Measurements from ENCODE around the gene PLEKHO1.
"Not testable (repeated sequence)": the region's sequence is repeated elsewhere in the genome, so short reads cannot be mapped to it uniquely, and the experiment has no call there.

Gene PLEKHO1

DNA sequence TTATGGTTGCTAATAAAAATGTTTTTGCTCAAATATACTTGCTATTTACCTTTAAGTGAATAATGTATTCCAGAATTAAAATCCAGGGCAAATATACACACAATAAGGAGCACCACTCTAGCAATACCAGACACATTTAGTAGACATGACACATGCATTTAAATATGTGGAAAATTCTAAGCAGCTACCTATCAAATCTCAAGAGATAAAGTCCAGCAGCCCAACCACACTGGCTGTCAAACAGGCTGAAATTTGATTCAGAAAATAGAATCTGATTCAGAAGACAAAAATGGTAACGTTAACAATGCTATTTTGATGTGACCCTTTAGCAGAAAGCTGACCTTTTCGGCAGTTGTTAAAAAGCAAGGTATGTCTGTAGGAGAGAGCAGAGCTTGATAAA is 42.3 kb downstream of the PLEKHO1 start:
- Mint-ChIP-seq H3K4me1 (peaks cover 14% of the 10 kb centered on the region), H3K36me3 (ENCODE audit: low read depth) (no peaks in the 10 kb centered on the region), H3K4me3 (no peak overlapping the region), H3K9me3 (no peaks in the 10 kb centered on the region), H3K27me3 (ENCODE audit: low read depth) (peaks cover 6% of the 10 kb centered on the region), H3K27ac (peak overlapping the region; percentile 22 to 48 (median 27))
- TF ChIP-seq, protein P1, sequence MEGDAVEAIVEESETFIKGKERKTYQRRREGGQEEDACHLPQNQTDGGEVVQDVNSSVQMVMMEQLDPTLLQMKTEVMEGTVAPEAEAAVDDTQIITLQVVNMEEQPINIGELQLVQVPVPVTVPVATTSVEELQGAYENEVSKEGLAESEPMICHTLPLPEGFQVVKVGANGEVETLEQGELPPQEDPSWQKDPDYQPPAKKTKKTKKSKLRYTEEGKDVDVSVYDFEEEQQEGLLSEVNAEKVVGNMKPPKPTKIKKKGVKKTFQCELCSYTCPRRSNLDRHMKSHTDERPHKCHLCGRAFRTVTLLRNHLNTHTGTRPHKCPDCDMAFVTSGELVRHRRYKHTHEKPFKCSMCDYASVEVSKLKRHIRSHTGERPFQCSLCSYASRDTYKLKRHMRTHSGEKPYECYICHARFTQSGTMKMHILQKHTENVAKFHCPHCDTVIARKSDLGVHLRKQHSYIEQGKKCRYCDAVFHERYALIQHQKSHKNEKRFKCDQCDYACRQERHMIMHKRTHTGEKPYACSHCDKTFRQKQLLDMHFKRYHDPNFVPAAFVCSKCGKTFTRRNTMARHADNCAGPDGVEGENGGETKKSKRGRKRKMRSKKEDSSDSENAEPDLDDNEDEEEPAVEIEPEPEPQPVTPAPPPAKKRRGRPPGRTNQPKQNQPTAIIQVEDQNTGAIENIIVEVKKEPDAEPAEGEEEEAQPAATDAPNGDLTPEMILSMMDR (IDR thresholded peaks at IDR 0.05; ENCODE audit: unreplicated experiment in 3 of 3) = no peak

DNA sequence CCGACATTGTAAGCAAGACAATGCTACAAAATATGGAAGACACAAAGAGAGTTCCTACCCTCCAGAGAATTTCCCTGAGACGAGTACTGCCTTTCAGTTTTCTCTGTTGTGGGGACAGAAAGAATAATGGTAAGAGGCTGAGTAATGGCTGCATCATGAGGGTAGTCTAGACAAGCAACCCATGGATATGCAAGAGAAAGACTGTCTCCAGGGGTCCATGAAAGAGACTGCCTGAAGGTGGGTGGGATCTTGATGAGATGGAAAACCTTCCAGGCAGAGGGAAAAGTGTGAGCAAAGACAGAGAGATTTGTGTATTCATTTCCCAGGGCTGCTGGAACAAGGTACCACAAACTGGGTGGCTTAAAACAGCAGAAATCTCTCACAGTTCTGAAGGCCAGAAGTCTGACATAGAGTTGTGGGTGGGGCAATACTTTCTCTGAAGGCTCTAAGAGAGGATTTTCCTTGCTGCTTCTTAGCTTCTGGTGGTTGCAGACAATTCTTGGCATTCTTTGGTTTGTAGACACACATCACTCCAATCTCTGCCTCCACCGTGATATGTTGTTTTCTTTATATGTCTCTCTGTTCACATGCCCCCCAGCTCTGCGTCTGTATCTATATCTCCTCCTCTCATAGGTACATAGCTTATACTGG is 44.8 kb downstream of the PLEKHO1 start:
- Mint-ChIP-seq H3K36me3 (ENCODE audit: low read depth) (no peaks in the 10 kb centered on the region), H3K9me3 (no peaks in the 10 kb centered on the region), H3K27ac (no peak overlapping the region), H3K4me3 (no peak overlapping the region), H3K4me1 (peaks cover 5% of the 10 kb centered on the region), H3K27me3 (ENCODE audit: low read depth) (no peaks in the 10 kb centered on the region)
- TF ChIP-seq, protein P1 (IDR thresholded peaks at IDR 0.05; ENCODE audit: unreplicated experiment in 3 of 3) = no peak

DNA sequence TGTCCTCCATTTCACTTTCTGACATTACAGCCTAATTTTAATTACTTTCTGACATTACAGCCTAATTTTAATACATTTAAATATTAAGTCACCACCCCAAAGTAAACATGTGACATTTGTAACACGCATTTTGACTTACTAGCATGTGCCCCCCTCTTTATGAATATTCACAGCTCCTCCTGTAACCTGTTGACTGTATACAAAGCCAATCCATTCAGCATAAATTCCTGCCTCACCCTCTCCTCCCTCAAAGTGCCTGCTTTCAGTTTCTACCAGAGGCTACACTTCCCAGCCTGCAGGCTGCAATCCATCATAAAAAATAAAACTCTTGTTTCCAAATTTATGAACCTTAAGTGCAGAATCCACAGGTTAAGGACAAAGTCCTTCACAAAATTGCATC is 46.7 kb downstream of the PLEKHO1 start:
- no peaks in the 10 kb centered on the region for H3K36me3 Mint-ChIP-seq (ENCODE audit: low read depth)
- TF ChIP-seq, protein P1 (IDR thresholded peaks at IDR 0.05; ENCODE audit: unreplicated experiment in 3 of 3) = no peak
- no peak overlapping the region for H3K4me3 Mint-ChIP-seq
- H3K27me3 Mint-ChIP-seq (ENCODE audit: low read depth) = no peaks in the 10 kb centered on the region
- H3K27ac Mint-ChIP-seq = no peak overlapping the region
- peaks cover 5% of the 10 kb centered on the region for H3K4me1 Mint-ChIP-seq
- no peaks in the 10 kb centered on the region for H3K9me3 Mint-ChIP-seq

DNA sequence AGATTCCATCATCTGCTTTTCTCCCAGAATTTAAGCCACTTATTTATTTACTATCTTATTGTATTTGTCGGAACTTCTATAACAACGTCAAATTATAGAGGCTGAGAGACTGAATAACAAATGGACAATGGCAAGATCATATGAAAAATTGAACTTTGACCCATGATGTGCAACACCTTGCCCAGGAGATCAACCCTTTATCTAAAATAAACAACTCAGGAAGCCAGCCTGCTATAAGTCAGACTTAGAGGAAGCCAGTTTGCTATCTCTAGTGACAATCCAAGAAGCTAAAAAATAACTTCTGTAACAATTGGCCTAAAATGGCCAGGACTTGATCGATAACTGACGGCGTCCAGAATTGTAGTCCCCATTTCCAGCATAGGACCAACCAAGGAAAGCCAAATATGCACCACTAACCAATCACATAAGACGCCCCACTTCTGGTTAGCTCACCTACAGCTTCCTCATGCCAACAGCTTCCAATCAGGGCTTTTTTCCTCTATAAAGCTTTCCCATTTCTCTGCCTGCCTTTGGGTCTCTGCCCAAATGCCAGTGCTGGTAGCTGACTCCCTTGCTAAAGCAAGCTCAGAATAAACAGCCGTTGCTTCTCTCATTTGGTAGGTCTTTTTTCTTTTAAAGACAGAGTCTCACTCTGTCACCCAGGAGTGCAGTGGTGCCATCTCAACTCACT is 57.7 kb downstream of the PLEKHO1 start:
- H3K4me1 Mint-ChIP-seq = no peaks in the 10 kb centered on the region
- H3K36me3 Mint-ChIP-seq (ENCODE audit: low read depth) = no peaks in the 10 kb centered on the region
- H3K9me3 Mint-ChIP-seq = no peaks in the 10 kb centered on the region
- no peak overlapping the region for H3K27ac Mint-ChIP-seq
- TF ChIP-seq, protein P1 (IDR thresholded peaks at IDR 0.05; ENCODE audit: unreplicated experiment in 3 of 3) = no peak
- no peak overlapping the region for H3K4me3 Mint-ChIP-seq
- no peaks in the 10 kb centered on the region for H3K27me3 Mint-ChIP-seq (ENCODE audit: low read depth)

DNA sequence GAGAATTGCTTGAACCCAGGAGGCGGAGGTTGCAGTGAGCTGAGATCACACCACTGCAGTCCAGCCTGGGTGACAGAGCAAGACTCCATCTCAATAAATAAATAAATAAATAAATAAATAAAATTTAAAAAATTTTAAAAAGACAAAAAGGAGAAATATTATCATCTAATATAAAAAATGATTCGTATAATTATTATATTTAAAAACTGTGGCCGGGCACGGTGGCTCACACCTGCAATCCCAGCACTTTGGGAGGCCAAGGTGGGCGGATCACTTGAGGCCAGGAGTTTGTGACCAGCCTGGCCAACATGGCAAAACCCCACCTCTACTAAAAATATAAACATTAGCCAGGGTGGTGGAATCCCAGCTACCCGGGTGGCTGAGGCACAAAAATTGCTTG is 58.7 kb downstream of the PLEKHO1 start:
- H3K4me3 Mint-ChIP-seq, H3K27ac Mint-ChIP-seq: not testable (repeated sequence)

More for the DNA sequence above, 58.7 kb downstream of the PLEKHO1 start:
- H3K27me3 Mint-ChIP-seq (ENCODE audit: low read depth); H3K4me1 Mint-ChIP-seq; H3K36me3 Mint-ChIP-seq (ENCODE audit: low read depth); H3K9me3 Mint-ChIP-seq: not testable (repeated sequence)
